H4 (cell line): ENCODE data around the gene RUNX1. TPM values are rescaled to one million over a fixed set of nuclear protein-coding genes. Genes with fewer than 3 reads are reported as not detected.

ENCODE experiments used
- DNase-seq: peaks from one replicate; pipeline ENCODE4 v3.0.0-alpha.2; 2015; ENCODE audit warnings: low spot score
- total RNA-seq: library from RNA; depleted of rRNA; stranded (reverse); fragments of >200 nt; shearing (Covaris generic); gene quantifications from 2 replicates; pipeline ENCODE4 v1.2.3, GENCODE V29; 2014

The RUNX1 gene
- total RNA-seq, 1 experiment from 2014 or later: 4.6 TPM

DNA sequence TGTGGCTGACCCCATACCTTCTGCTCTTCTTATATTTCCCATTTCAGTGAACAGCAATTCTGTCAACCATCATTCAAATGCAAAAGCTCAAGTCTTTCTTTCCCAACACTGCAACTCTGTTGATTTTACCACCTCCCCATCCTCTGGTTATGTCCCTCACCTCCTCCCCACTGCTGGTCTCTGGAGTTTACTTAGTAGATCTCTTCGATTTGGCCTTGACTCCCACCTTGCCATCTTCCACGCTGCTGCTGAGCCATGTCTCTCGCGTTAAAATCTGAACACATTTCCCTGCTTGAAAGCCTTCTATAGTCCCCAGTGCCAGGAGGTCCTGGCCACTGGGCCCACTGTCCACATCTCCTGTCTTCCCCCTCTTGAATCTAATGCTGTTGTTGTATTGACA is 125.5 kb downstream of the RUNX1 start:
- no peak for DNase-seq

DNA sequence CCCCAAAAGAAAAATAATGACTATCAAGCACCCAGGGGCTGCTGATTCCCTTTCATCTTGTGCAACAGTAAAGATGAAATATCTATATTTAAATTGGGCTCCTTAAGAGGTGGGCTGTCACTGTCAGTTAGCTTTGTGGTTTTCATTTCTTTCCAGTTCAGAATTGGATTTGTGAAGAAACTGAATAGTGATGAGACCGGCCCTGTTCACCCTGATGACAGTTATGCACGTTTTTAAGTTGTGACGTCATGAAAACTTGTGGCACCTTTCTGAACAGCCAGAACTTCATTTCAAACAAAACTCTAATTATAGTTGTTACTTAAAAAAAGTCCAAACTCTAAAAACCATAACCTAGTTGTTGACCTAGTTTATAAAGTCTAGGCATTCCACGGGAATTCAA is 125.9 kb downstream of the RUNX1 start:
- no peak for DNase-seq

DNA sequence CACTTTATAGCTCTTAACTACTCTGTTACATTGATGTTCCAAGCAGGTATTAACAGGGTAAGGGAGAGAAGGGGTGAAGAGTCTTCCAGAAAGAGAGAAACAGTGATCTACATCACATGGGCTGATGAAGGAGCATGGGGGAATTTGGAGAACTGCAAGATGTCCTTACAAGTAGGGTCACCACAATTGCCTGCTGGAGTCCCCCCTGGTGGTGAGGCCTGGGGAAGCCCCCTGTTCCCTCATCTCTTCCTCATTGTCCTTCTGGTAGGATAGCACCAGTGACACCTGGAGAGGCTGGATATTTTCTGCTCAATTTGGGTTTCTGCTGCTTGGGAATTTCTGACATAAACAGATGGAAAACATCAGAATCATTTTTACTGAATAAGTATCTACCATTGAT is 126.6 kb downstream of the RUNX1 start:
- DNase-seq: no peak

DNA sequence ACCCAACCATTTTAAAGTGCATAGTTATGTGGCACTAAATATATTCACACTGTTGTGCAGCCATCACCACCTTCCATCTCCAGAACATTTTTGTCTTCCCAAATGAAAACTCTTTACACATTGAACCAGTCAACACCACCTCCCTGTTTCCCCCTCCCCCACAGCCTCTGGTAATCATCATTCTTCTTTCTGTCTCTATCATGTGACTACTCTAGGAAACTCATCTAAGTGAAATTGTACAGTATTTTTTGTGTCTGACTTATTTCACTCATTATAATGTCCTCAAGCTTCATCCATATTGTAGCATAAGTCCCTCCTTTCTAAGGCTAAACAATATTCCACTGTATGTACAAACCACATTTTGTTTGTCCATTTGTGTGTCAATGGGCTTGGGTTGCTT is 128.0 kb downstream of the RUNX1 start:
- DNase-seq: no peak

DNA sequence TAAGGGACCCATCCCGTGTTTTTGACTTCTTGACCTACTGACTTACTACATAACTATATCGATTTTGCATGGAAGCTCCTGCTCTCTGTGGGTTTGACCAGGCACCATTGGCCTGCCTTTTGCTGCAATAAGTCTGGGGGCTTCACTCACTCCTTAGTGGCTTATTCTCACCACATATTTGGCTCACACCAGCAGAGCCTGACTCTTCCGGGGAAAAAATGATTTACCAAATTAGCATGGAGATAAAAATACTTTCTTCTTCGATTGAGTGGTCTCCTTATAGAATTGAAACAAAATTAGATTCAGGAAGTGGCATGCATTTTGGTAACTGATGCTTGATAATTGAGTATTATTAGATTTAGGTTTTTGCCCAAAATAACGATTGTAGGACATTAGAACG is 129.7 kb downstream of the RUNX1 start:
- DNase-seq: no peak

DNA sequence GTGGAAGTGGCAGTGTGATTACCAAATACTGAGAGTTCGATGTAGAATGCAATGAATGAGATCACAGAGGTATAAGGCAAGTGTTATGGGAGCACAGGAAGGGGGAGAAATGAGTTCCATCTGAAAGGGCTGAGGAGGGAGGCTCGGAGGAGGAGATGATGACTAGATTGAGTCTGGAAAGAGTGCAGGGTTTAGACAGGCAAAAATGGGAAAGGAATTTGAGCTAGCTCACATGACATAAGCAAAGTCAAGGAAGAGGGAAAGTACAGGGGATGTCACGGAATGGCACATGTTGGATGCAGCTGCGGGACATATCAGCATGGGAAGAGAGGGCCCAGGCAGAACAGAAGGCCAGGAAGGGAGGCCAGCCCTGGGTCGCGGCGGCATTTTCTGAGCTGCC is 132.7 kb downstream of the RUNX1 start:
- no peak for DNase-seq

DNA sequence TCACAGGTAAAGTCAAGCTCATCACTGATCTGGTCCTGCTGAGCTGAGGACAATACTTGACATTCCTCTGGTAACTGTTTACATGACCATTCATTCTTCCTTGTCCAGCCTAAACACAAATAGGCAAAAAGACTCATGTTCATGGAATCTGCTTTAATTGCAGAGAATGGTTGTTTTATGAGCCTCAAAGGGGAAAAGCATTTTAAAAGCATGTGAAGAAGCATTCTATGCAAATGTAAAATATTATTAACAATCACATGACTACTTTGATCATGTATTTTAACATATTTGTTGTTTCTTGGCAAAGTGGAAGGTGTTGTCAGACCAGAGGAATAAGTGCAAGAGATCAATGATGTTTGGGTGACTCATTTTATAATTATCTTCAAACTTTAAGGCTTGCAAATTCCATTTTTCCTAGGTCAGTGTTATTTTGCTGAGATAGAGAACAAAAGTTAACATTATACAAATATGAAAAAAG is 133.7 kb downstream of the RUNX1 start:
- no peak for DNase-seq

DNA sequence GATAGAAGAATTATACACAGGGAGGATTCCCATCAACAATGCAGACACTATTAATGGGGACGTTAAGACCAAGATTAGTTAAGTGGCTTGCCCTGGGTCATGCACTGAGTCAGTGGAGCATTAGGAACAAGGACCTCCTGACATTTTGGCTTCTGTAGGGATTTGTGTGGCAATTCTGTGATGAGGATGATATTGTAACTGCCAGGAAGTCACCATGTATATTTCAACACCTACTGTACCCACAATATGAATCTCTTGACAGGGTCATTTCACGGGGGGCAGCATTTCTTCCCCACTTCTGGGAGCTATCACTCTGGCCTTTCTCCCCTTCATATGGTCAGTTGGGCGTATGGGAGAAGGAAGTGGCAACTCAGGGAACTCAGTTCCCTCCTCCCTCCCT is 134.9 kb downstream of the RUNX1 start:
- no peak for DNase-seq

DNA sequence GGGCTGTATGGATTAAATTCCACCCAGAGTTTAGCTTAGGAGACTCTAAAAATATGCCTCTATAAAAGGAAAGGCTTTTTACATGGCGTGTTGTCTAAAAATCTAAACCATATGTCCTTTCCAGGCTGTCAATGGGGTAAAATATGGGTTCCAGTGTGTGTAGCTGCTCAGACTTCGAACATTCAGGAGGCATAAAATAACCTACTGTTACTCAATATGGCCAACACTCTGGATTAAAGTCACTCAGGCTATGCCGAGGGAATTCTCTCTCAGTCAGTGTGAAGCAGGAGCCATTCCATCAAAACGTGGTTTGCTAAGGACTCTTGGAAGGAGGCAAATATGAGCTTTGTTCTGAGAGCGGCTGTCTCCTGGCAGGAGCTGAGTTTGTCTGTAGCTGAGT is 135.3 kb downstream of the RUNX1 start:
- no peak for DNase-seq

DNA sequence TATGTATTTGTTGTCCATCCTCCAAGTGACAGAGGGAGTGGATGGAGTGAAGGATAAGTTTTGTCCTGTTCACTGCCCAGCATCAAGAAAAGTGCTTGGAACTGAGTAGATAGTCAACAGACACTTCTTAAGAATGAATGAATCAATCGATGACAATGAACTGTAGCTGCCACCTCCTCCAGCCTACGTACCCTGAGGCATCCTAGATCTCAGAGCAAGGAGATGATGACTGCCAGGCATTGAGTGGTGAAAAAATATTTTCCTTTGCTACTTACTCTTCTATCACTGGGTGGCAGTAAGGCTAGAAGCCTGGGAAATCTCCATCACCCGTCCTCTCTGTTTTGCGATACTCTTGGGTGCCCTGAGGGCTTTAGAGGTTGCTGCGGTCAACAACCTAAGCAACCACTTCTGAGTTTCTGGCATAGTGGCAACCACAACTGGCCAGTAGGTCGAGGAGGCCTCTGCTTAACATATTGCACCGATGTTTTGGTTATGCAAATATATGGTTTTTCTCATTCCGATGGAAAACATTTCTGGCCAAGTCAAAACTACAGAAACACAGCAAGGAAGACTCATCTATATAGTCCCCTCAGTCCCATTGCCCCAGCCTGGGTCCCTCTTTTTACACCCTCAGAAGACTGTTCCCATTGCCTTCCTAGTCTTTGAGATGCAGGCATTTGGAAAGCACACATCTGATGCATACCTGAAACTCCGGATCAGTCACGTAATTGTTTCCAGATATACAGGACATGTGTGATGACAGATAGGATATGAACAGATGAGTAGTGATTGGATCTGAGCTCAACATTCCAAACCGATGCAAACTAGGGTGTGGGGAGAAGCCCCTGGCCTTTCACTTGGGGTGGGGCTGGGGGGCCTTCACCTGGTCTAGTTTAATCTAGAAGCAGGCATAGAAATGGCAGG is 136.8 kb downstream of the RUNX1 start:
- peak; percentile 83 for DNase-seq

DNA sequence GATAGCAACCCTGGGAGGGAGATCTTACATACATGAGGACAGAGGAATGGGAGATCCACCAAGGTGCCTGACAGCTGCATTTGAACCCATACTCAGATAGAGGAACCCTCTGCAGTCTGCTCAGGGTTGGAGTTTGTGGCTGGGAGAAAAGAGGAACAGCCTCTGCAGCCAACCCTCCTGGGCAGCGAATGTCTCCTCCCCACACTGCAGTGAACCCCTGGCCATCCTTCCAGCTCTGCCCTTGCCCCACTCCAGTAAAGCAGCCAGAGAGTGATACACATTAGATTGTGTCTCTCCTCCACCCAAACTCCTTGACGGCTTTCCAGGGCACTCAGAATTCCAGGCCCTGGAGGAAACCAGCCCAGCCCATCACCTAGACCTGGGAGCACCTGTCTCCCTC is 137.7 kb downstream of the RUNX1 start:
- no peak for DNase-seq

DNA sequence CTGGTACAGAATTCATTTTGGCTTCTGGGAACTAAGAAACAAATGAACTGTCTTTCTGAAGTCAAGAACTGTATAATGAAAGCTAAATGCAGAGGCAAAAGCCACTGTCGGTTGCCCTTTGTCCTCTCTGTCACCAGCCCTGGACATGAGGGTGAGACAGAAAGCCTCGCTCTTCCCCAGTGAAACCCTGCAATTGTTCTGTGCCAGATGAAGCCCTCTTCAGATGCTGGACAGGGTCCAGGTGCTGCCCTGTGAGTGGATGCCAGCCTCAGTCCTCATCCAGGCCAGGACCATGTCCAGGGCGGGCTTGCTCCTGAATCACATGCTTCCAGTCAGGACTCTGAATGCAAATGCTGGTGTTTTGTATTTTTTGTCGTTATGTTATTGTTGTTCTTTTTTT is 138.7 kb downstream of the RUNX1 start:
- DNase-seq: no peak

DNA sequence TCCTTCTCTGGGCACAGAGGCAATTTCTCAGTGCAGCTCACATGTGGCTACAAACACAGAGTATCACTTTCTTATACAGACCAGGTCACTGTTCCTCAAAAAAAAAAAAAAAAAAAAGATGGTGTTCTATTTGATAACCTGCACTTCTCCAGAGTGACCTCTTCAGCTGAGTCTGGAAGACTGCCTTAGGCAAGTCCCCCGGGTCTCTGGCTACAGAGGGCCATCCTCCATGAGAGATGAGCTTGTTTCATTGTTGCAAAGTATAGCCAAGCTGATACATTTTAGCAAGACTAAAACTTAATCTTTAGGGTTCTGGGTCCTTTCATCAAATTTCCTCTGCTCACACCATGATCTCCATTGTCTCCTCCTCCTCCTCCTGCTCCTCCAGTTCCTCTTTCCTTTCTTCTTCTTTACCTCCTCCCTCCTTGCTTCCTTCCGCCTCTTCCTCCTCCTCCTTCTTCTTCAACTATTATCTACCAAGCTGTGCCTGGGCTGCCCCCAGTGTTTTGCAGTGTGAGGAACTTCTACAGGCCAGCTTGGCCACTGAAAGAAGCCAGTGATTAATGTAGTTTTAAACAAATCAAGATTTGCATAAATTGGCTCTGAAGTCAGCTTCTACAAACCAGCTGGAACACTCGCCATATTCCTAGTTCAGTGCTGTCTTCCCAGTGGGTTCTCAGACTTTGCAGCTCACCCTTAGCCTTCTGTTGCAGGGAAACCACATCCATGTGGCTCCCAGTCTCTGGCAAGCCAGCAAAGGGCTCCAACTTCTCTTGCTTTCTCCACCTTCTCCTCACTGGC is 139.4 kb downstream of the RUNX1 start:
- no peak for DNase-seq

DNA sequence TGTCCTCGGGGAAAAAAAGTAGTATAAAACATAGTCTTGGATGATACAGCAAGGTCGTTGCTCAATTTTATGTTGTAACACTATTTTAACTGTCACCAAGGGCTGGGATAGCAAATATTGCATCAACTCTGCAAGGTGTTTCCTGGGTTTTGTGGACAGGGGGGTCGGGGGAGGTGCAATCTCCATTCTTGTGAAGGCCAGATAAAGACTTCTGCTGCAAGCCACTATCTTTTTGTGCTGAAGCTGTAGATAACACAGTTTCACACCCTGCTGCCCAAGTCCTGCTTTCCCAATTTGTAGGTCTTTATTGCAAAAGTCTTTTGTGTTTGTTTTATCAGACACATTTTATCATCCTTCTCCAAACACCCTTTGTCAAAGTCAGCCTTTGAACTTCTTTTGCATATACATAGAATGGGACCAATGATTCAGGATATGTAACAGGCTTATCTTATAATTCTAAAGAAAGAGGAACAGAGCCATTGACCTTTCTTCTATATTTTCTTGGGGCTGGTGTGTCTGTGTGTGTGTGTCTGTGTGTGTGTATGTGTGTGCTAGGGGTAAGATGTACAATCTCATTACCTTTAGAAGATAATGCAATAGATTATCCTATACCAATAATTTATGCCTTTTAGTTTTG is 140.6 kb downstream of the RUNX1 start:
- DNase-seq: no peak

DNA sequence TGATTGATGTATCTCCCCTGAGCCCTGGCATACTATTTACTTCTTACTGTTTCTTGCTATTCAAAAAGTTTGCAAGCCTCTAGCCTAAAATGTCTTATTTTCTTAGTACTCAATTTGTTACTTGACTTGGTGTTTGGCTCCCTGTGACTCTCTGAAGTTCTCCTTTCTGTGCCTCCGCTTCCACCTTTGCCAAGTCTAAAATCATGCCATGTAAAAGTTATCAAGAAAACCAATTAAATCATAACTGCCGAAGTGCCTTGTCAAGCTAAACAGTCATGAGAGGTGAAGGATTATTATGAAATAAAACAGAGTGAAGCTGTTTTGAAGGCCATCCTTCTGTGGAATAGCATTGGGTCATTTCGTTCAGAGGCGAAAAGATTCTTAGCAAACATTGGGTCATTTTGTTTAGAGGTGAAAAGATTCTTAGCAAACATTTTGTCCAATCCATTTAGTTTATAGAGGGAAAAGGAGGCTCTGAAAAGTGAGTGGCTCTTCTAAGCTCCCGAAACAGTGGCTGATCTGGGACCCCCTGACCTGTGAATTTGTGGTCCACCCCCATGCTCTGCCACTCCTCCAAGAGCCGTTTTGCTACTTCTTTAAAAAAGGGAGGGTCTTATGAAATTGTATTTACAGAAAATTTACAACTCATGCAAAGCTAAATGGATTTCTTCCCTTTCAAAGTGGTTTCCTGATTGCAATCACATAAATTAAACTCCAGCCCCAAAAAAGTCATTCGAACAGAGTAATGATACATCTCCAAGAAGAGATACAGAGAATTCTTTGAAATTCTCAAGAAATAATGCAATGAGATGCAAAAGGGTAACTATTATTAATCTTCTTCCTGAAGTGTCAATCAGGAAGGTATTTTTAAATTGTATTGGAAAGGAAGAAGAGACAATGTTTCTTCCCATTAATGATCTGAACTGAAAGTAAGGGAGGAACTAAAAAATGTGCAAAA is 141.4 kb downstream of the RUNX1 start:
- no peak for DNase-seq

DNA sequence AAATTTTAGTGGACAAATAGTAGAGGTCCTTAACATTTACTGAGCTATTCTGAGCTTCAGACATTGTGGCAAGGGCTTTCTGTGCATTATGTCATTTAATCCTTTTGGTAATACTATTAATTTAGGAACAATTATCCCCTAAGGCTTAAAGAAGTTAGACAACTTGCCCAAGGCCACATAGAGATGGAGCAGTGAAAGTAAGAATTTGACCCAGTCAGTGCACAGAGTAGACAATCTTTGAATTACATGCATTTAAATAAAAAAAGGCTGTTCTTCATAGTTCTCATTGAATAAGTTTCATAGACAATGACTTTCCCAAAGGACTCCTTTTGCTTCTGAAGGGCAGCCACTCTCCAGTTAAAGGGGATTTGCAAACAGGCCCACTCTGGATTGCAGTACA is 142.7 kb downstream of the RUNX1 start:
- no peak for DNase-seq

DNA sequence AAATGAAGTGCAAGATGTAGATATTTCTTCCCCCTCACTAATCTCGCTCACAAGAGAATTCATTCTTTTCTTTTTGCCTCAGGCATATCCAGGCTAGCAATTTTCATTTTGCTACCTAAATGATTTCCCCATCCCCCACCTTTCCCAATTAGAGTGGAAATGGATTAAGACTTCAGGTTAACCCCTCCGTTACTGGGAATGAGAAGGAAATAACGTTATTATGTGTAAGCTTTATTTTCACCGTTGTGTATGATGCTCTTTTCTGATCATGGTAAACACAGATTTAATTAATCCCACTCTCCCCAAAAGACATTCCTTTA is 143.9 kb downstream of the RUNX1 start:
- DNase-seq: no peak

DNA sequence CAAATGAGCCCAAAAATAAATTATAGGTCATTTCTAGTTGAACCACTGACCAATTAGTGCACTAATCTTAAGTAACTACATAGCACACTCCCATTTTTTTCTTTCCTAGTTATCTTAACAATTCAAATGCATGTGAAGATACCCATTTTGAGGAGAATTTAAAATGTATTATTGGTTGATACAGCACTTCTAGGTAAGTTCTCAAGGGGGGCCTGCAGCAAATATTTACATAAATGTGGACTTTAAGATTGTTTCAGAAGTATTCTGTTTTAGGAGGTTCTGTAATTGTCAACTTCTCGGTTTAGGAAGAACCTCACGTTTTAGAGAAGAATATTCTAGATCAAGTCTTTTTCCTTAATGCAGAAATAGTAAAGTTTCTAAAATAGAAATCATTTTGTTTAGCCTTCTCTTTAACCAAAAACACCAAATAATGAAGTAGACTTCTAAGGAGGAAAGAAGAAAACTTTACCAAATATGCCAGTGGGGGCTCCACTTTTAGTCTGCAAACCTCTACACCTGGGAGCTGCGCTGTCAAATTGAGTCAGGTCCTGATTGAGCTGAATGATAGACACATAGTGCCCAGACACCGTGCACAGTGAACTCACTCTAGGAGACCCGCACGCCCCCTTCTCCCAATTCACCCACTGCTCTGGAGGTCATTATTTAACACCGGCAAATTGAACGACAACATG is 144.4 kb downstream of the RUNX1 start:
- DNase-seq: no peak

DNA sequence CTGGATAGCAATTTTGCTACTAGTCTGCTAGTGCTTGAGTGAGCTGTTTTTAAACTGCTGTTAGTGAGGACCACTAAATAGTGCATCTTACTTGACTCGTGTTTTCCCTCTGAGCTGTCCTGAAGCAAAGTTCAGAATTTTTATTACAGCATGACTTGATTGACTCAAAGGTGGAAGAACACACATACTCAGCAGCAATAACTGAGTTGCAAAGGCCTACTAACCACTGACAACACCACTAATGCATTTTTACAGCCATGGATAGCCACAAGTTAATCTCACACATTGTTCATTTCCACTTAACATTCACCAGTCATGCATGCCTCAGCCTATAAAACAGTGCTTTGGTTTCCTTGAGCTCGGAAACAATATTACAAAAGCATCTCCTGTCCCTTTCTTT is 148.7 kb downstream of the RUNX1 start:
- peak; percentile 38 for DNase-seq

DNA sequence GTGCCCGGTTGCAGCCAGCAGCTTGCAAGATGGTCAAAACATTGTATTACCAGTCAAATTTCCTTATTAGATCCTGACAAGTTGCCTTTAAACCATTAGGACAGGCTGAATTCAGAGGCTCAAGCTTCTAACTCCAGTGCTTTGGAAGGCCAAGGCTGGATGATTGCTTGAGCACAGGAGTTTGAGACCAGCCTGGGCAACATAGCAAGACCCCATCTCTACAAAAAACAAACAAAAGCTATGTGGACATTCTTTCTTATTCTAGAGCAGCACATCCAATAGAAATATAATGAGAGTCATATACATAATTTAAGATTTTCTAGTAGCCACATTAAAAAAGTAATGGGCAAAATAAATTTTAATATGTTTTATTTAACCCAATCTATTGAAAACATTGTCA is 149.3 kb downstream of the RUNX1 start:
- no peak for DNase-seq

DNA sequence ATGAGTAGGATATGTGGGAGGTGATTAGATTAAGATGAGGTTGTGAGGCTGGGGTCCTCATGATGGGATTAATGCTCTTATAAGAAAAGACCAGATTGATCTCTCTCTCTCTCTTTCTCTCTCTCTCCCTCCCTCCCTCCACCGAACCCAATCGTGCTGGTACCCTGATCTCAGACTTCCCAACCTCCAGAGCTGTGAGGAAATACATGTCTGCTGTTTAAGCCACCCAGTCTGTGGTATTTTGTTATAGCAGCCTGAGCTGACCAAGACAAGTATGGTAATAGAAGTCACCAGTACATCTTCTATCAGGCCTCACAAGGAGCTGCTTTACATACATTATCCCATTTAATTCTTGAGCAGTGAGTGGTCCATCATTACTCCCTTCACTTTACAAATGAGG is 149.8 kb downstream of the RUNX1 start:
- DNase-seq: no peak
